LNCaP clone FGC (cell line): ENCODE results near the gene GRM4.
"Not testable (repeated sequence)": the region's sequence is repeated elsewhere in the genome, so short reads cannot be mapped to it uniquely, and the experiment has no call there.

Source experiments
- DNase-seq: peaks from one replicate; pipeline ENCODE4 v3.0.0-alpha.2; 2011; ENCODE audit warnings: low read depth
- H3K4me3 ChIP-seq: 2 replicates; pipeline ENCODE4 v1.5.1; 2011; ENCODE audit warnings: mild to moderate bottlenecking, low read depth, low read length, control low read depth
- TF ChIP-seq, protein P1 (sequence below): IDR thresholded peaks from 2 replicates; pipeline ENCODE4 v1.5.1; 2012; ENCODE audit warnings: mild to moderate bottlenecking; ENCODE audit not compliant: control insufficient read depth, insufficient read depth; ENCODE audit errors: extremely low read depth

GRM4 gene

DNA sequence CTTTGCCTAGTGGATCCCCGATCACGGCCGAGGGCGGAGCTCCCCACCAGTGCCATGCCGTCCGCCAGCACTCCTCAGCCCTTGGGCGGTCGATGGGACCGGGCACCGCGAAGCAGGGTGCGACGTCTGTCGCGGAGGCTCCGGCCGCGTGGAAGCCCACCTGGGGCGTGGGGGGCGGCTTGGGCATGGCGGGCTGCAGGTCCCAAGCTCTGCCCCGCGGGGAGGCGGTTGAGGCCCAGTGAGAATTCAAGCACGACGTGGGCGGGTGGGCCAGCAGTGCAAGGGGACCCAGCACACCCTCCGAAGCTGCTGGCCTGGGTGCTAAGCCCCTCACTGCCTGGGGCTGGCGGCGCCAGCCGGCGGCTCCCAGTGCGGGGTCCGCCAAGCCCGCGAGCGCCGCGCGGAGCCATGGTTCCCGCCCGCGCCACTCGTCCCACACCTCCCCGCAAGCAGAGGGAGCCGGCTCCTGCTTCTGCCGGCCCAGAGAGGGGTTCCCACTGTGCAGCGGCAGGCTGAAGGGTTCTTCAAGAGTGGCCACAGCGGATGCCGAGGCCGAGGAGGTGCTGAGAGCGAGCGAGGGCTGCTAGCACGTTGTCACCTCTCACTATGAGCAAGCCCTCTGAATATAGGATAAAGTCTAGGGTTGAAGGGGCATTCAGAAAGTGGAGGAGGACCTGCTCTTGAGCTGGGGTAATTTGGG, 128.6 kb downstream of the GRM4 start:
- TF ChIP-seq, protein P1, sequence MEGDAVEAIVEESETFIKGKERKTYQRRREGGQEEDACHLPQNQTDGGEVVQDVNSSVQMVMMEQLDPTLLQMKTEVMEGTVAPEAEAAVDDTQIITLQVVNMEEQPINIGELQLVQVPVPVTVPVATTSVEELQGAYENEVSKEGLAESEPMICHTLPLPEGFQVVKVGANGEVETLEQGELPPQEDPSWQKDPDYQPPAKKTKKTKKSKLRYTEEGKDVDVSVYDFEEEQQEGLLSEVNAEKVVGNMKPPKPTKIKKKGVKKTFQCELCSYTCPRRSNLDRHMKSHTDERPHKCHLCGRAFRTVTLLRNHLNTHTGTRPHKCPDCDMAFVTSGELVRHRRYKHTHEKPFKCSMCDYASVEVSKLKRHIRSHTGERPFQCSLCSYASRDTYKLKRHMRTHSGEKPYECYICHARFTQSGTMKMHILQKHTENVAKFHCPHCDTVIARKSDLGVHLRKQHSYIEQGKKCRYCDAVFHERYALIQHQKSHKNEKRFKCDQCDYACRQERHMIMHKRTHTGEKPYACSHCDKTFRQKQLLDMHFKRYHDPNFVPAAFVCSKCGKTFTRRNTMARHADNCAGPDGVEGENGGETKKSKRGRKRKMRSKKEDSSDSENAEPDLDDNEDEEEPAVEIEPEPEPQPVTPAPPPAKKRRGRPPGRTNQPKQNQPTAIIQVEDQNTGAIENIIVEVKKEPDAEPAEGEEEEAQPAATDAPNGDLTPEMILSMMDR, result no peak
- no peak overlapping the region for H3K4me3 ChIP-seq
- DNase-seq, result no peak

DNA sequence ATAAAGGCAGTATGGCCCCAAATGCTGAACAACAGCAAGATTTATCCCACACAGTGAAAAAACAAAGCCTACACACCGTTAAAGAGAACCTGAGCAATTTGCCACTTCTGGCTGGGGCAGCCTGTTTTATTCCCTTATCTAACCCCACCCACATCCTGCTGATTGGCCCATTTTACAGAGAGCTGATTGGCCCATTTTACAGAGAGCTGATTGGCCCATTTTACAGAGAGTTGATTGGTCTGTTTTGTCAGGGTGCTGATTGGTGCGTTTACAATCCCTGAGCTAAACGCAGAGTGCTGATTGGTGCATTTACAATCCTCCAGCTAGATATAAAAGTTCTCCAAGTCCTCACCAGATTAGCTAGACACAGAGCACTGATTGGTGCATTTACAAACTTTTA, 129.3 kb downstream of the GRM4 start:
- not testable (repeated sequence) for DNase-seq, H3K4me3 ChIP-seq

DNA sequence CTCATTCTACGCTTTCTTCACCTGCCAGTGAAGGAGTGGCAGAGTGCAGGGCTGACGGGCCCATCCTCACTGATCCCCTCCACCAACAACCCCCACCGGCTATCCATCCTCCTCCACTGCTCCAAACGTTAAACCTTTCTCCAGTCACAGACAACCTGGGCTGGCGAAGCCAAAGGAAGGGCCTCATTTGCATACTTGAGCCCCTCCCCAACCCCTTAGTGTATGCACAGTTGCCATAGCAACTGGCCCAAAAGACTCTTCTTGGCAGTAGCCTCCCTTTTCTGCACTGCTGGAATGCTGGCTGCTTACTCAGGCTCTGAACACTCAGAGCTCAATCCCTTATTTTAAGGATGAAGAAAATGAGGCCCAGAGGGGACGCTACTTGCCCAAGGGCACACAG, 130.3 kb downstream of the GRM4 start:
- DNase-seq, result no peak
- no peak overlapping the region for H3K4me3 ChIP-seq
- TF ChIP-seq, protein P1, result no peak

DNA sequence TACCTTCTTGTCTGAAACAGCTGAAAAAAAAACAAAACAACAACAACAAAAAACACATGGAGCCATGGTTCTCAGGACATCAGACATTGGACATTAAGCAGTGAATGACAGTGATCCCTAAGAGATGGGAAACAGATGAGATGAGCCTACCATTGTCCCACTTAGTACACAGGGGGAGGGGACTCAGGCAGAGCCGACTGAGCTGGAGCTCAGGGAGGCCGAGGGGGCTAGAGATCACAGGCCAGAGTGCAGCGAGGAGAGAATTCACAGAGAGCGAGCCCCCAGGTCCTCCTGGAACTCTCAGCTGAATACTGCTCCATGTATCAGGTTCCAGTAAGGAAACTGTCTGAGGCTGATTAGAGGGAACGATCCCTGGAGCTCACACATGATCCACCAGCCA, 134.6 kb downstream of the GRM4 start:
- H3K4me3 ChIP-seq, result no peak overlapping the region
- TF ChIP-seq, protein P1, result no peak
- DNase-seq, result no peak

DNA sequence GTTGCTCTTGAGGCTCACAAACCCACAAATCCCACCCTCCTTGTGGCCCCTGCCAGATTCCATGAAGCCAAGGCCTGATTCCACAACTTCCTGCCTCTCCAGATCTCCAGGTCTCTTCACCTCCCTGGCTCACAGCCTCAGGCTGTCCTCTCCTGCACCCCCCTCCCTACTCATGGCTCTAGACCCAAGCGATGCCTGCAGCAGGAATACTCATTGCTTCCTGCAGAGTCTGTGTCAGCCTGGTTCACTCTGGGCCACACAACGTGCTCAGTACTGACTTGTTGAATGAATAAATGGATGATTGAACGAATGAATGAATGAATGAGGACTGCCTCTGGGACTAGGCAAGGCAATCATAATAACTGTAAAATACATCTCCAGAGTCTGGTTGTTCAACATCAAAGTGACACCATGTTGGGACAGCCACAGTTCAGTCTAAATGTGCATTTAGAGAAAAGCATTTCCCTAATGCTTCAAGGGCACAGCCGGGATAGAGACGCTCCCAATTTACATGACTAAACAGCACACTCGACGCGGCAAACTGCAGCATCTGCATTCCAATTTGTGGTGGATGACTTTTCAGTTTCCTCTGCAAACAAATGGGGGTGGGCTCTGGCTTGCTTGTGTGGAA, 139.9 kb downstream of the GRM4 start:
- DNase-seq, result no peak
- no peak overlapping the region for H3K4me3 ChIP-seq
- TF ChIP-seq, protein P1, result no peak

DNA sequence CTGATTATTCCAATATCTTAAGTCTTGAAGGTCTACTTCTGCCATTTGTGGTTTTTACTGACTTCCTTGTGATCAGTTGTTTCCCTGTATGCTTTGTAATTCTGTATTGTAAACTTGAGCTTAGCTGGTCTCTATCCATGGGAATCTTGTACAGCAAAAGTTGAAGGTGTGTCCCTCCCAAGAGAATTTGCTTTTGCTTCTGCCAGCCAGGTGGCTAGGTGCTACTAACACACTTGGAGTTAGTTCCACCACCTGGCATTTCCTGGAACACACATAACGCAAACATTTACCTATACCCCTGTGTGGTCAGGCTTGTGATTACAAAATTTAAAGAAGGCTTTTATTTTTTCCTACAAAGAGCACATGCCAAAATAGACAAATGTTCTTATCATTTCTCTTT, 141.2 kb downstream of the GRM4 start:
- TF ChIP-seq, protein P1, result 0 out of 2 replicates have a peak, but pooled peaks have one; percentile 11
- peak; percentile 55 for DNase-seq
- no peak overlapping the region for H3K4me3 ChIP-seq

DNA sequence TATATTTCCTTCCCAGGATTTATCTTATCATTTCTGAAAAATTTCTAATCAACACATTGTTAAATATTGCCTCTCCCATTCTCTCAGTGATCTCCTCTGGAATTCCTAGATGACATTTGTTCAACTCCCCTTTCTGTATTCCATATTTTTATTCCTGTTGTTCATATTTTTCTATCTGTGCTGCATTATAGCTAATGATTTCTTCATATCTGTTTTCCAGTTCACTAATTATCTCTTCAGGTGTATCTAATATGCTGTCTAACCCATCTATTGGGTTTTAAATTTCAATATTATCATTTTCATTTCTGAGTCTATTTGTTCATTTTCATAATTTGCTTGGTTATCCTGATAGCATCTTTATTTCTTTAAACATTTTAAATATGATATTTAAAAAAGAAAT, 141.9 kb downstream of the GRM4 start:
- no peak overlapping the region for H3K4me3 ChIP-seq
- TF ChIP-seq, protein P1, result no peak
- DNase-seq, result no peak
